Endothelial cell of umbilical vein (primary cell): ENCODE data around the gene PRKG1. TPM values are rescaled to one million over a fixed set of nuclear protein-coding genes. Genes with fewer than 3 reads are reported as not detected.

Experiments used
- BruUV-seq: library from RNA; stranded (reverse); fragments of 400-500 nt; replicated peaks from 2 replicates; lab custom pipeline; 2021; lab: Mats Ljungman, UMichigan
- CTCF ChIA-PET: fragments of 300-600, 350-600 bp; sonication (Branson Sonifier 250); formaldehyde crosslinking; loops from one replicate; lab custom pipeline; 2021; ENCODE audit warnings: antibody characterized with exemption, inconsistent platforms; lab: Charles Lee
- POLR2A ChIA-PET: fragments of 300-600, 350-600 bp; sonication (Branson Sonifier 250); formaldehyde crosslinking; loops from one replicate; lab custom pipeline; 2021; ENCODE audit warnings: antibody characterized with exemption, inconsistent platforms; lab: Charles Lee
- DNase-seq: peaks from one replicate; pipeline ENCODE4 v3.0.0-alpha.2; 2011; ENCODE audit warnings: low read depth, low spot score
- FAIRE-seq: peaks from 2 replicates; lab custom pipeline; 2011; peaks lifted over from hg19 to GRCh38; lab: Jason Lieb, UNC
- H2AFZ ChIP-seq: 2 replicates; pipeline ENCODE4 v1.6.0; 2012; ENCODE audit warnings: low read depth, low read length, control low read depth, inconsistent platforms
- H3K27ac ChIP-seq: 2 replicates; pipeline ENCODE4 v1.5.1; 2011; ENCODE audit warnings: low read depth, mild to moderate bottlenecking, control low read depth, low read length, moderate library complexity; ENCODE audit not compliant: insufficient read depth
- H3K27me3 ChIP-seq, 2 experiments: 2 replicates each; pipeline versions ENCODE4 v1.6.0 to v1.6.1; 2011; ENCODE audit warnings: low read length in 2 of 2, mixed read lengths in 1 of 2; ENCODE audit not compliant: control insufficient read depth in 2 of 2, insufficient read depth in 2 of 2
- H3K36me3 ChIP-seq, 2 experiments: 2 replicates in 1 of 2; 3 replicates in 1 of 2; pipeline ENCODE4 v1.5.1; 2011; ENCODE audit warnings: low read length in 2 of 2, mild to moderate bottlenecking in 1 of 2, moderate library complexity in 1 of 2; ENCODE audit not compliant: control insufficient read depth in 2 of 2, insufficient read depth in 2 of 2; ENCODE audit errors: extremely low read depth in 1 of 2
- H3K4me1 ChIP-seq: 3 replicates; pipeline ENCODE4 v1.5.1; 2011; ENCODE audit warnings: mild to moderate bottlenecking, low read length; ENCODE audit not compliant: control insufficient read depth, insufficient read depth; ENCODE audit errors: extremely low read depth
- H3K4me2 ChIP-seq: 2 replicates; pipeline ENCODE4 v1.6.1; 2011; ENCODE audit warnings: low read length, control low read depth, mixed read lengths; ENCODE audit not compliant: insufficient read depth
- H3K4me3 ChIP-seq, 3 experiments: fragments of 200-600 bp in 1 of 3; sonication (generic), shearing (Covaris generic) in 1 of 3; replicated peaks in 1 of 3; 2 replicates each; pipeline ENCODE4 v1.5.1; 2011 to 2016; ENCODE audit warnings: control low read depth in 3 of 3, low read length in 3 of 3, mild to moderate bottlenecking in 2 of 3, inconsistent platforms in 1 of 3, low read depth in 1 of 3, moderate library complexity in 1 of 3; ENCODE audit not compliant: insufficient read depth in 1 of 3
- H3K79me2 ChIP-seq: 2 replicates; pipeline ENCODE4 v1.6.0; 2012; ENCODE audit warnings: low read length, inconsistent platforms; ENCODE audit not compliant: control insufficient read depth, insufficient read depth
- H3K9ac ChIP-seq: replicated peaks from 2 replicates; pipeline ENCODE3; 2011; ENCODE audit warnings: low read length, control low read depth; ENCODE audit not compliant: insufficient read depth; ENCODE audit errors: extremely low read depth
- H3K9me1 ChIP-seq: replicated peaks from 3 replicates; pipeline ENCODE4 v1.6.0; 2011; ENCODE audit warnings: mild to moderate bottlenecking, low read length; ENCODE audit not compliant: control insufficient read depth, insufficient read depth; ENCODE audit errors: extremely low read depth
- H3K9me3 ChIP-seq: replicated peaks from 2 replicates; pipeline ENCODE4 v1.5.1; 2012; ENCODE audit warnings: low read length, inconsistent platforms; ENCODE audit not compliant: control insufficient read depth, insufficient read depth
- H4K20me1 ChIP-seq: replicated peaks from 2 replicates; pipeline ENCODE3; 2011; ENCODE audit warnings: mild to moderate bottlenecking, low read length; ENCODE audit not compliant: control insufficient read depth, insufficient read depth; ENCODE audit errors: extremely low read depth
- EZH2 ChIP-seq: IDR thresholded peaks from 2 replicates; pipeline ENCODE4 v1.6.1; 2012; ENCODE audit warnings: borderline replicate concordance, low read depth, mild to moderate bottlenecking, moderate library complexity, low read length, inconsistent platforms; ENCODE audit not compliant: severe bottlenecking
- FOS ChIP-seq: IDR thresholded peaks from 2 replicates; pipeline ENCODE4 v1.6.1; 2011; ENCODE audit warnings: mild to moderate bottlenecking, low read length, moderate library complexity, borderline replicate concordance; ENCODE audit not compliant: insufficient read depth
- GATA2 ChIP-seq: IDR thresholded peaks from 2 replicates; pipeline ENCODE4 v1.7.0; 2011; ENCODE audit warnings: low read depth, mild to moderate bottlenecking, moderate library complexity, mixed read lengths, low read length; ENCODE audit not compliant: insufficient read length, insufficient read depth
- JUN ChIP-seq: IDR thresholded peaks from 2 replicates; pipeline ENCODE4 v1.6.1; 2011; ENCODE audit warnings: borderline replicate concordance, low read depth; ENCODE audit not compliant: insufficient read length, insufficient read depth
- MYC ChIP-seq: IDR thresholded peaks from one replicate; pipeline ENCODE4 v1.6.1; 2011; ENCODE audit warnings: mild to moderate bottlenecking, low read depth, low read length
- POLR2A ChIP-seq: IDR thresholded peaks from 2 replicates; pipeline ENCODE4 v1.6.1; 2012; ENCODE audit warnings: low read depth, mild to moderate bottlenecking, control low read depth, low read length
- POLR2AphosphoS5 ChIP-seq: IDR thresholded peaks from 2 replicates; pipeline ENCODE4 v1.6.1; 2012; ENCODE audit warnings: low read depth, mild to moderate bottlenecking, control low read depth, low read length, moderate library complexity; ENCODE audit not compliant: insufficient read depth
- dilution Hi-C: fragments of 300-500 bp; cut with MboI; formaldehyde crosslinking; loops from one replicate; pipeline ENCODE4 v1.15.0; 2019; ENCODE audit warnings: low sequenced_read_pairs; ENCODE audit not compliant: extremely low pct_ligation_motif_present
- intact Hi-C: fragments of 100-400 bp; cut with micrococcal nuclease; formaldehyde crosslinking; loops from one replicate; pipeline ENCODE4 v1.10.0; 2022
- polyA plus RNA-seq, 4 experiments: library from polyadenylated mRNA; depleted of rRNA in 3 of 4; stranded (reverse) in 3 of 4; unstranded in 1 of 4; fragments of >200 nt; gene quantifications; 2 replicates each; pipeline versions ENCODE4 v1.2.1 to v1.2.3, GENCODE V29; 2011 to 2012; ENCODE audit warnings: missing spikeins in 1 of 4
- total RNA-seq: library from RNA; stranded (reverse); gene quantifications from 2 replicates; pipeline ENCODE4 v1.2.3, GENCODE V29; 2021
- TF ChIP-seq, protein P1 (sequence below): IDR thresholded peaks from 2 replicates; pipeline ENCODE4 v1.6.1; 2011; ENCODE audit not compliant: insufficient read depth, insufficient read length
- TF ChIP-seq, protein P2 (sequence below), 2 donors: IDR thresholded peaks; 1 replicate in 1 of 2; 2 replicates in 1 of 2; pipeline ENCODE4 v1.5.1; 2011; ENCODE audit warnings: low read length in 2 of 2, mild to moderate bottlenecking in 2 of 2, moderate library complexity in 2 of 2, control low read depth in 1 of 2, inconsistent platforms in 1 of 2, low read depth in 1 of 2; ENCODE audit not compliant: insufficient read depth in 1 of 2; ENCODE audit errors: extremely low read depth in 1 of 2

PRKG1 gene
- total and polyA plus RNA-seq, 2 donors (not counting 3 experiments of a cell fraction or from before 2014, with no cell fraction given) = 0.01 to 0.18 TPM

DNA sequence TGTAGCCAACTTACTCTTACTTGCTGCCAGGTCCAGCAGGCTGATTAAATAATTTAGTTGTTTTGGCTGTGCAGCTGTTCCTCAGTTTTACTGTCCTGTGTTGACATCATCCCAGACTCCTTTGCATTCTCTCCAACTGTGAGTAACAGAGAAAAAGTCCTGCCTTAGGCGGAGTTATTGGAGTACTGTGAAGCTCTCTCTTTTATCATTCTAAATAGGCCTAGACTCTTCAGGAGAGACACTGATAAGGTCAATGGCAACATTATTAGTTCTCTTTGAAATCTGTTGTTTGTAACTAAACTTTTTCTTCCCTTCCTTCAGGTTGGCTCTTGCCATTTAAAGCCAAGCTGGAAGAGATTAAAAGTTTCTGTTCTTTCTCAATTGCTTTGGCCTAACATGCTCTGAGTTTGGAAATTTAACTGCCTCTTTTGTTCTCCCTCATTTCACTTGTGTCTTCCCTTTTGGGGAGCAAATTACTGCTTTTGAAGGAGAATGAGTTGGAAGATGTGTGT, 840.8 kb downstream of the PRKG1 start:
- Histone ChIP-seq H3K27ac (no peak overlapping the region), H3K4me2 (no peak overlapping the region), H3K9me1 (no peaks in the 10 kb centered on the region), H3K4me3 (no peak overlapping the region), H3K9me3 (no peaks in the 10 kb centered on the region), H3K9ac (no peak overlapping the region), H3K79me2 (no peaks in the 10 kb centered on the region), H3K36me3 (no peaks in the 10 kb centered on the region), H3K27me3 (no peaks in the 10 kb centered on the region), H2AFZ (no peak overlapping the region), H4K20me1 (no peaks in the 10 kb centered on the region), H3K4me1 (peaks cover 21% of the 10 kb centered on the region)
- no peak for DNase-seq
- BruUV-seq = no TSS peak
- dilution Hi-C loops (no loop called here), intact Hi-C loops (no loop called here)
- POLR2A ChIA-PET = no interaction called here
- CTCF ChIA-PET = no interaction called here
- no peak for TF ChIP-seq POLR2A
- TF ChIP-seq, protein P1, sequence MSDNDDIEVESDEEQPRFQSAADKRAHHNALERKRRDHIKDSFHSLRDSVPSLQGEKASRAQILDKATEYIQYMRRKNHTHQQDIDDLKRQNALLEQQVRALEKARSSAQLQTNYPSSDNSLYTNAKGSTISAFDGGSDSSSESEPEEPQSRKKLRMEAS = no peak
- no peak for TF ChIP-seq MYC
- no peak for TF ChIP-seq POLR2AphosphoS5
- TF ChIP-seq, protein P2, sequence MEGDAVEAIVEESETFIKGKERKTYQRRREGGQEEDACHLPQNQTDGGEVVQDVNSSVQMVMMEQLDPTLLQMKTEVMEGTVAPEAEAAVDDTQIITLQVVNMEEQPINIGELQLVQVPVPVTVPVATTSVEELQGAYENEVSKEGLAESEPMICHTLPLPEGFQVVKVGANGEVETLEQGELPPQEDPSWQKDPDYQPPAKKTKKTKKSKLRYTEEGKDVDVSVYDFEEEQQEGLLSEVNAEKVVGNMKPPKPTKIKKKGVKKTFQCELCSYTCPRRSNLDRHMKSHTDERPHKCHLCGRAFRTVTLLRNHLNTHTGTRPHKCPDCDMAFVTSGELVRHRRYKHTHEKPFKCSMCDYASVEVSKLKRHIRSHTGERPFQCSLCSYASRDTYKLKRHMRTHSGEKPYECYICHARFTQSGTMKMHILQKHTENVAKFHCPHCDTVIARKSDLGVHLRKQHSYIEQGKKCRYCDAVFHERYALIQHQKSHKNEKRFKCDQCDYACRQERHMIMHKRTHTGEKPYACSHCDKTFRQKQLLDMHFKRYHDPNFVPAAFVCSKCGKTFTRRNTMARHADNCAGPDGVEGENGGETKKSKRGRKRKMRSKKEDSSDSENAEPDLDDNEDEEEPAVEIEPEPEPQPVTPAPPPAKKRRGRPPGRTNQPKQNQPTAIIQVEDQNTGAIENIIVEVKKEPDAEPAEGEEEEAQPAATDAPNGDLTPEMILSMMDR (IDR thresholded peaks at IDR 0.05; ENCODE audit: extremely low read depth in 1 of 2, insufficient read depth in 1 of 2, low read depth in 1 of 2, low read length in 2 of 2) = no peak
- no peak for TF ChIP-seq JUN
- no peak for TF ChIP-seq EZH2
- TF ChIP-seq GATA2 = no peak
- no peak for TF ChIP-seq FOS
- no peak for FAIRE-seq
